NCI-H2171 (cell line): ENCODE measurements around the gene TSPAN11.

Experiments used
- DNase-seq: peaks from one replicate; lab custom pipeline; 2025; lab: John Stamatoyannopoulos, UW

TSPAN11 gene

GRCh38 chr12:30911207-30911606, 15.3 kb upstream of the TSPAN11 start:
- no peak for DNase-seq

- no peak for DNase-seq
Measured at GRCh38 chr12:30913323-30913722, 13.2 kb upstream of the TSPAN11 start.

- DNase-seq = no peak
Measured at GRCh38 chr12:30914986-30915591, 11.5 kb upstream of the TSPAN11 start.

GRCh38 chr12:30923057-30923456, 3.5 kb upstream of the TSPAN11 start:
- no peak for DNase-seq

- DNase-seq = no peak
Measured at GRCh38 chr12:30925607-30926242, 823 bp upstream of the TSPAN11 start.

GRCh38 chr12:30927222-30927611, 669 bp downstream of the TSPAN11 start:
- DNase-seq = no peak

- DNase-seq = no peak
Measured at GRCh38 chr12:30928356-30929244, 2.1 kb downstream of the TSPAN11 start.

GRCh38 chr12:30930238-30930637, 3.7 kb downstream of the TSPAN11 start:
- DNase-seq = no peak

GRCh38 chr12:30930641-30931040, 4.1 kb downstream of the TSPAN11 start:
- DNase-seq = no peak

- DNase-seq = no peak
Measured at GRCh38 chr12:30932881-30933280, 6.3 kb downstream of the TSPAN11 start.

GRCh38 chr12:30934811-30935210, 8.3 kb downstream of the TSPAN11 start:
- no peak for DNase-seq

GRCh38 chr12:30936036-30936435, 9.5 kb downstream of the TSPAN11 start:
- no peak for DNase-seq

GRCh38 chr12:30939234-30939633, 12.7 kb downstream of the TSPAN11 start:
- DNase-seq = no peak

GRCh38 chr12:30942486-30942885, 15.9 kb downstream of the TSPAN11 start:
- no peak for DNase-seq

GRCh38 chr12:30942936-30943335, 16.4 kb downstream of the TSPAN11 start:
- DNase-seq = no peak

- no peak for DNase-seq
Measured at GRCh38 chr12:30945443-30946164, 19.1 kb downstream of the TSPAN11 start.

GRCh38 chr12:30952015-30952414, 25.5 kb downstream of the TSPAN11 start:
- no peak for DNase-seq

- DNase-seq = no peak
Measured at GRCh38 chr12:30953257-30953656, 26.7 kb downstream of the TSPAN11 start.

- no peak for DNase-seq
Measured at GRCh38 chr12:30953951-30954751, 27.6 kb downstream of the TSPAN11 start.

GRCh38 chr12:30955214-30955613, 28.7 kb downstream of the TSPAN11 start:
- DNase-seq = no peak

GRCh38 chr12:30959110-30959710, 32.7 kb downstream of the TSPAN11 start:
- no peak for DNase-seq
